Panc1 (cell line): ENCODE measurements around the gene CCND3.

ENCODE experiments used
- TCF7L2 ChIP-seq: IDR thresholded peaks from 2 replicates; pipeline ENCODE4 v1.6.1; 2011; ENCODE audit warnings: mild to moderate bottlenecking, low read depth, low read length, inconsistent platforms
- TF ChIP-seq, protein P1 (sequence below), 2 experiments: IDR thresholded peaks; 2 replicates each; pipeline ENCODE4 v1.6.1; 2011 to 2012; ENCODE audit warnings: low read depth in 2 of 2, control low read depth in 1 of 2, low read length in 1 of 2, mild to moderate bottlenecking in 1 of 2, moderate library complexity in 1 of 2; ENCODE audit not compliant: insufficient read depth in 1 of 2
- TF ChIP-seq, protein P2 (sequence below): fragments of 450-650 bp; IDR thresholded peaks from 2 replicates; pipeline ENCODE4 v1.5.1; 2017; ENCODE audit warnings: mild to moderate bottlenecking

DNA sequence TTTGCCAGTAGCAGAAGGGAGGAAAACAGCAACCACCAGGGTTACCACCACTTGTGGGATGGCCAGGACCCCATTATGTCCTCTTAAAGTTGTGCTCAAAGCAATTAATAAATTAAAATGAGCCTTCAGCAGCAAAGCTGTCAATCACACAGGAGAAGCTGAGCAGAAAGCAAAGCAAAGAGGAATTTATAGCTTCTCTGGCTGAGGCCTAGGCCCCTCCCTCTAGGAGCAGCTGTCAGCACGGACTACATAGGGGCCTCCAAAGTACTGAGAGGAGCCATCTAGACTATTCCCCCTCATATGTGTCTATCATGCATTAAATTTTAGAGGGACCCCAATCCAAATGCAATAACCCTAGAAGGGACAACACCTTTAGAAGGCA is 6.4 kb downstream of the CCND3 start:
- TF ChIP-seq TCF7L2, result no peak
- TF ChIP-seq, protein P1, sequence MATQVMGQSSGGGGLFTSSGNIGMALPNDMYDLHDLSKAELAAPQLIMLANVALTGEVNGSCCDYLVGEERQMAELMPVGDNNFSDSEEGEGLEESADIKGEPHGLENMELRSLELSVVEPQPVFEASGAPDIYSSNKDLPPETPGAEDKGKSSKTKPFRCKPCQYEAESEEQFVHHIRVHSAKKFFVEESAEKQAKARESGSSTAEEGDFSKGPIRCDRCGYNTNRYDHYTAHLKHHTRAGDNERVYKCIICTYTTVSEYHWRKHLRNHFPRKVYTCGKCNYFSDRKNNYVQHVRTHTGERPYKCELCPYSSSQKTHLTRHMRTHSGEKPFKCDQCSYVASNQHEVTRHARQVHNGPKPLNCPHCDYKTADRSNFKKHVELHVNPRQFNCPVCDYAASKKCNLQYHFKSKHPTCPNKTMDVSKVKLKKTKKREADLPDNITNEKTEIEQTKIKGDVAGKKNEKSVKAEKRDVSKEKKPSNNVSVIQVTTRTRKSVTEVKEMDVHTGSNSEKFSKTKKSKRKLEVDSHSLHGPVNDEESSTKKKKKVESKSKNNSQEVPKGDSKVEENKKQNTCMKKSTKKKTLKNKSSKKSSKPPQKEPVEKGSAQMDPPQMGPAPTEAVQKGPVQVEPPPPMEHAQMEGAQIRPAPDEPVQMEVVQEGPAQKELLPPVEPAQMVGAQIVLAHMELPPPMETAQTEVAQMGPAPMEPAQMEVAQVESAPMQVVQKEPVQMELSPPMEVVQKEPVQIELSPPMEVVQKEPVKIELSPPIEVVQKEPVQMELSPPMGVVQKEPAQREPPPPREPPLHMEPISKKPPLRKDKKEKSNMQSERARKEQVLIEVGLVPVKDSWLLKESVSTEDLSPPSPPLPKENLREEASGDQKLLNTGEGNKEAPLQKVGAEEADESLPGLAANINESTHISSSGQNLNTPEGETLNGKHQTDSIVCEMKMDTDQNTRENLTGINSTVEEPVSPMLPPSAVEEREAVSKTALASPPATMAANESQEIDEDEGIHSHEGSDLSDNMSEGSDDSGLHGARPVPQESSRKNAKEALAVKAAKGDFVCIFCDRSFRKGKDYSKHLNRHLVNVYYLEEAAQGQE (IDR thresholded peaks at IDR 0.05; ENCODE audit: insufficient read depth in 1 of 2, low read depth in 2 of 2, low read length in 1 of 2), result no peak
- TF ChIP-seq, protein P2, sequence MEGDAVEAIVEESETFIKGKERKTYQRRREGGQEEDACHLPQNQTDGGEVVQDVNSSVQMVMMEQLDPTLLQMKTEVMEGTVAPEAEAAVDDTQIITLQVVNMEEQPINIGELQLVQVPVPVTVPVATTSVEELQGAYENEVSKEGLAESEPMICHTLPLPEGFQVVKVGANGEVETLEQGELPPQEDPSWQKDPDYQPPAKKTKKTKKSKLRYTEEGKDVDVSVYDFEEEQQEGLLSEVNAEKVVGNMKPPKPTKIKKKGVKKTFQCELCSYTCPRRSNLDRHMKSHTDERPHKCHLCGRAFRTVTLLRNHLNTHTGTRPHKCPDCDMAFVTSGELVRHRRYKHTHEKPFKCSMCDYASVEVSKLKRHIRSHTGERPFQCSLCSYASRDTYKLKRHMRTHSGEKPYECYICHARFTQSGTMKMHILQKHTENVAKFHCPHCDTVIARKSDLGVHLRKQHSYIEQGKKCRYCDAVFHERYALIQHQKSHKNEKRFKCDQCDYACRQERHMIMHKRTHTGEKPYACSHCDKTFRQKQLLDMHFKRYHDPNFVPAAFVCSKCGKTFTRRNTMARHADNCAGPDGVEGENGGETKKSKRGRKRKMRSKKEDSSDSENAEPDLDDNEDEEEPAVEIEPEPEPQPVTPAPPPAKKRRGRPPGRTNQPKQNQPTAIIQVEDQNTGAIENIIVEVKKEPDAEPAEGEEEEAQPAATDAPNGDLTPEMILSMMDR, result no peak
